Measurements from ENCODE around the gene PHB1.

Gene PHB1

DNA sequence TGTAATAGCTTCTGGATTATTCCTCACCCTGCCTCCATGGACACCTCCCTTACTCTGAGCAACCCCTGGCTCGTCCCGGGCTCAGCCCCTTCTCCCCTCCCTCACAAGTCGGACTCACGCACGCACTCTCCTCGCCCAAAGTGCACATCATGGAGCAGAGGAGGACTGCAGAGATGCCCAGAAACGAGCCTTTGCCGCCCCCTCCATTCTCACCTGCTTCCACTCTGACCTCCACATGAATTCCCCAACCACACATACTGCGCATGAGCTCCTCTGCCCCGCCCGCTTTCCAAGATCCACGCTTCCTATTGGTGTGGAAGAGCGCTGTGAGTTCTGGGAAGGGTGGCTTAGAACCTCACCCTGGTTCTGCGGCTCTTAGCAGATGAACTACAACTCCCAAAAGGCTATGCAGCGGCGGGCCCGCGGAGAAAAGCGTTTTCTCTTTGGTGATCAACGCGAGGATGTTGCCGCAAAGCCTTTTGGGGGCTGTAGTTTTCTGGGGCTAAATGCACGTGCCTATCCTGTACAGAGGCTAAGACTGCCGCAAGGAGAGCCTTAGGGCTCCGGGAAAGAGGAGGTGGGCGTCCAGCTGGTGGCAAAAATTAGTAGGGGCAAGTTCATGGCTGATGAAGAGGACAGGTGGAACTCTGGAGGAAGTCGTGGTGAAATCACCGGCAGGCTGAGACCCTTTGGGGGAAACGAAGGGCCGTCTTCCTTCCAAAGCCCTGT, at the start of gene PHB1:
Gene PHB1, minus strand, starts transcription at position 261 of the 729 bp plus-strand sequence. CDS start 1,618 bp downstream, outside the sequence.
- in situ Hi-C loops (cut with HindIII; ENCODE audit: low sequenced_read_pairs), result no loop called here
- H3K4me3 ChIP-seq (ENCODE audit: low read depth, low read length), result peak within 1 kb of the TSS; percentile 94
- peak; percentile 98 for DNase-seq (ENCODE audit: low read depth, low spot score)
- TF ChIP-seq, protein P1, sequence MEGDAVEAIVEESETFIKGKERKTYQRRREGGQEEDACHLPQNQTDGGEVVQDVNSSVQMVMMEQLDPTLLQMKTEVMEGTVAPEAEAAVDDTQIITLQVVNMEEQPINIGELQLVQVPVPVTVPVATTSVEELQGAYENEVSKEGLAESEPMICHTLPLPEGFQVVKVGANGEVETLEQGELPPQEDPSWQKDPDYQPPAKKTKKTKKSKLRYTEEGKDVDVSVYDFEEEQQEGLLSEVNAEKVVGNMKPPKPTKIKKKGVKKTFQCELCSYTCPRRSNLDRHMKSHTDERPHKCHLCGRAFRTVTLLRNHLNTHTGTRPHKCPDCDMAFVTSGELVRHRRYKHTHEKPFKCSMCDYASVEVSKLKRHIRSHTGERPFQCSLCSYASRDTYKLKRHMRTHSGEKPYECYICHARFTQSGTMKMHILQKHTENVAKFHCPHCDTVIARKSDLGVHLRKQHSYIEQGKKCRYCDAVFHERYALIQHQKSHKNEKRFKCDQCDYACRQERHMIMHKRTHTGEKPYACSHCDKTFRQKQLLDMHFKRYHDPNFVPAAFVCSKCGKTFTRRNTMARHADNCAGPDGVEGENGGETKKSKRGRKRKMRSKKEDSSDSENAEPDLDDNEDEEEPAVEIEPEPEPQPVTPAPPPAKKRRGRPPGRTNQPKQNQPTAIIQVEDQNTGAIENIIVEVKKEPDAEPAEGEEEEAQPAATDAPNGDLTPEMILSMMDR (IDR thresholded peaks at IDR 0.05; ENCODE audit: low read depth, low read length), result no peak

DNA sequence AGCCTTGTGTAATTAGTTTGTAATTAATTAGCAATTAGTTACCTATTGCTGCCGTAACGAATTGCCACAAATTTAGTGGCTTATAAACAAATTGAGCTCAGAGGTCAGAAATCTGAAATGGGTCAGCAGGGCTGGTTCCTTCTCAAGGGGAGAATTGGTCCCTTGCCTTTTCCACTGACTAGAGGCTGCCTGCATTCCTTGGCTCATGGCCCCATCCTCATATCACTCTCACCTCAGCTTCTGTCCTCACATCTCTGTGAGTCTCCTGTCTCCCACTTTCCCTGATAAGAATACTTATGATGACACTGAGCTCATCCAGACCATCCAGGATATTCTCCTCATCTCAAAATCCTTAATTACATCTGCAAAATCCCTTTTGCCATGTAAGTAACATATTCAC, 49.4 kb upstream of the PHB1 start:
- TF ChIP-seq, protein P1 (IDR thresholded peaks at IDR 0.05; ENCODE audit: low read depth, low read length), result no peak
- in situ Hi-C loops (cut with HindIII; ENCODE audit: low sequenced_read_pairs), result no loop called here

DNA sequence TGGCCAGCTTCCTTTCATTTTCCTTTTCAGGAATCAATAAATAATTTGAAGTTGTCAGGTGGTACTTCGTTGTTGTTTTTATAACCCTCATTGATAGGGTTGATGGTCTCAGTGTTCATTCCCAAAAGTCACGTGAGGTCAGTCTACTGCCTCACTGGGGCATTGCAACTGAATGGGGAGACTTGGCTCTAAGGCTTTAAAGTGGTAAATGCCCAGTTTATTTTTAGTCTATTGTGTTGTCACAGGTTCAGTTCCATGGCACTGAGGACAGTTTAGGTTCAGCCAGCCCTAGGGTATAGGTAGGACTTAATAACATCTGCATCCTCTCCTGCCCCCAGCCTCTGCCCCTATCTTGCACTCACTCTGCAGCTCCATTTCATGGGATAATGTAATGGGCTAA, 46.9 kb upstream of the PHB1 start:
- no peak overlapping the region for H3K4me3 ChIP-seq (ENCODE audit: low read depth, low read length)
- DNase-seq (ENCODE audit: low read depth, low spot score), result no peak
- TF ChIP-seq, protein P1 (IDR thresholded peaks at IDR 0.05; ENCODE audit: low read depth, low read length), result no peak
- in situ Hi-C loops (cut with HindIII; ENCODE audit: low sequenced_read_pairs), result no loop called here

More for the DNA sequence above, 49.4 kb upstream of the PHB1 start:
- DNase-seq (ENCODE audit: low read depth, low spot score), result no peak
- no peak overlapping the region for H3K4me3 ChIP-seq (ENCODE audit: low read depth, low read length)

DNA sequence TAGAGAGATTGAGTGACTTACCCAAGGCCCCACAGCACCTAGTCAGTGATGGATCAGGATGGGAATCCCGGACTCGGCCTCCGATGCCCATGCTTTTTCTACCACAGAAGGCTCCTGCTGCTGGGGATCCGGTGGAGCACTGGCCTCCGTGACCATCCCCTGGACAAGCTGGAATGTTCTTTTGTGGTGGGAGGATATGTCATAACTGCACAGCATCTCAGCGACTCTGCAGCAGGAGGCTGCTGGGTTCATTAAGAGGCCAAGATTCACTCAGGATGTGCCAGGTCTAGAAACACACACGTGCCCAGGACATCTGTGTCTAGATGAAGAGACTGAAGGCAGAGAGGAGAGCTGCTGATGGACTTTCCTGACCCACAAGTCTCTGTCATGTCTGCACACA, 45.7 kb upstream of the PHB1 start:
- in situ Hi-C loops (cut with HindIII; ENCODE audit: low sequenced_read_pairs), result no loop called here
- H3K4me3 ChIP-seq (ENCODE audit: low read depth, low read length), result no peak overlapping the region
- TF ChIP-seq, protein P1 (IDR thresholded peaks at IDR 0.05; ENCODE audit: low read depth, low read length), result no peak
- no peak for DNase-seq (ENCODE audit: low read depth, low spot score)

DNA sequence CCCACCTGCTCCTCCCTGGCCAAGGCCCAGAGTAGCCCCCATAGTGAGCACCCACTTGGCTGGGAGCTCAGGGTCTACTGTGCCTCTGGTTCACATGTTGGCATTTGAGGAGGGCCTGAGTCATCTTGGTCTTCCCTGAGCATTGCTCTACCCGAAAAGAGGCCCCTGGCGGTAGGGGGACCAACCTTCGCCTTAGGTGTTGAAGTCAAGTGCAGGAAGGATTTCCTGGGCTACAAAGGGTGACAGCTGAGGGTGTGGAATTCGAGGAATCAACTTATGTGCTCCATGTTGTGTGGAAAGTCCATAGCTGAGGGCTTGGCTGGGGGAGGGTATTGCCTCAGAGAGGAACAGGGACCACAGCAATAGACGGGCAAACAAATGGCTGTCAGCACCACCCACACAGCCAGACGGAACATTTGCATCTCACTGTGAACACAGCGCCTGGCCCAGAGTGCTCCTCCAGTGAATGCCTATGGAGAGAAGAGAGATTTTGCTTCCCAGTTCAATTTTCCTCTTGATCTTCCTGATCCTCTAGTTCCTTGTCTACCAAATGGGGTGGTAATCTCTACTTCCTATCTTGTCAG, 44.8 kb upstream of the PHB1 start:
- H3K4me3 ChIP-seq (ENCODE audit: low read depth, low read length), result no peak overlapping the region
- TF ChIP-seq, protein P1 (IDR thresholded peaks at IDR 0.05; ENCODE audit: low read depth, low read length), result no peak
- DNase-seq (ENCODE audit: low read depth, low spot score), result no peak
- in situ Hi-C loops (cut with HindIII; ENCODE audit: low sequenced_read_pairs), result no loop called here

DNA sequence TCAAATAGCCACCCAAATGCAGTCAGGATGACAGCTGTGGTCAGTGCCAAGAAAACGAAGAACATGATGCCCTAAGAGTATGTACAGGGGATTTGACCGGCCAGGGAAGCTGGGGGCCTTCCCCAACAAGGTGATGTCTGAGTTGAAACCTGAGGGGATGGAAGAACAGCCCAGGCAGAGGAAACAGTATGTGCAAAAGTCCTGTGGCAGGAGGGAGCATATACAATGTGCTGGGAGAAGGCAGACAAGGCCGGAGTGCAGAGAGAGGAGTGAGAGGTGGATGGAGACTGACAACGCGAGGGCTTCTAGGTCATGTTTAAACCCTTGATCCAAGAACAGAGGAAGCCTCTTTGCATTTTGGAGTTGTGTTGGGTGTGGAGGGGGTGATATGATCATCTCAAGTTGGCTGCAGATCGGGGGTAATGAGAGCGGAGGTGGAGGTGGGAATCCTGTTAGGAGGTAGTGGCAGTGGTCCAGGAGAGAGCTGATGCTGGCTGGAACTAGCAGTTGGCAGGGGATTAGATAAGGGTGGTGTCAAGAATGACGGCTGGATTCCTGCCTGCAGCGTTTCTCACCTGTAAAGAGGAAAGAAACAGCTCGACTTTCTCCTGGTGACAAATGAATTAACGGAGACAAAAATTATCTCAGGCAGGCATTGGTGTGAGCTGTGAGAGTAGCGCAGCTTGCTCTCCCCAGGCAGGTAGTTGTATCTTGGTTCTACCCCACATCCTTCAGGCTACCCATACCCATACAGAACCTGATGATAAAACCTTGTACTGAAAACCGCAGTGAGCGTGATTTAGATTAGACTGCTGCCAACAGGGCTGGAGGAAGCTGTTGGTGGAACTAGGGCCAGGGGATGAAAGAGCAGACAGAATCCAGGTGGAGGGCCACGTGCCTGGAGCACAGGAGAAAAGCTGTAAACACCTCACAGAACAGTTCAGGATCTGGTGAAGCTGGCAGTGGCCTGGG, 43.2 kb upstream of the PHB1 start:
- in situ Hi-C loops (cut with HindIII; ENCODE audit: low sequenced_read_pairs), result no loop called here
- TF ChIP-seq, protein P1 (IDR thresholded peaks at IDR 0.05; ENCODE audit: low read depth, low read length), result no peak
- no peak for DNase-seq (ENCODE audit: low read depth, low spot score)
- no peak overlapping the region for H3K4me3 ChIP-seq (ENCODE audit: low read depth, low read length)
